CD4-positive, alpha-beta T cell treated with Interleukin-15 for 1 hour (primary cell): ENCODE data around the gene RAB31.
"Not testable (repeated sequence)": the region's sequence is repeated elsewhere in the genome, so short reads cannot be mapped to it uniquely, and the experiment has no call there.

Source experiments
- DNase-seq: peaks from one replicate; pipeline ENCODE4 v3.0.0-alpha.2; 2020

The RAB31 gene

DNA sequence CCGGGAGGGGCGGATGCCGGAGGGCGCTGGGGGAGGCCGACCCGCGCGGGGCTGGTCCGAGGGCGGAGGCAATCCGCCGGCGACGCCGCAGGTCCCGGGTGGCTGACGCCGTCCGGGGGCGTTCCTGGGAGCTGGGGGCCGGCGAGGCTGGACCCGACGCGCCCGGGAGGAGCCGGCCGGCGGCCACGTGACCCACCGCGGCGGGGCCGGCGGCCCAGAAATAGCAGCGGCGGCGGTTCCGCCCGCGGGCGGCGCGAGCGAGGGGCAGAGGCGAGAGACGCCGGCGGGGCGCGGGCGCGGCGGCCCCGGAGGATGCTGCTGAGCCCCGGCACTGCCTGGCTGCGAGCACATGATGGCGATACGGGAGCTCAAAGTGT, at the start of gene RAB31:
Gene RAB31 (plus strand): TSS at position 245 of the 377 bp plus-strand sequence. CDS start 105 bp downstream, at position 350.
- DNase-seq, result peak; percentile 68

DNA sequence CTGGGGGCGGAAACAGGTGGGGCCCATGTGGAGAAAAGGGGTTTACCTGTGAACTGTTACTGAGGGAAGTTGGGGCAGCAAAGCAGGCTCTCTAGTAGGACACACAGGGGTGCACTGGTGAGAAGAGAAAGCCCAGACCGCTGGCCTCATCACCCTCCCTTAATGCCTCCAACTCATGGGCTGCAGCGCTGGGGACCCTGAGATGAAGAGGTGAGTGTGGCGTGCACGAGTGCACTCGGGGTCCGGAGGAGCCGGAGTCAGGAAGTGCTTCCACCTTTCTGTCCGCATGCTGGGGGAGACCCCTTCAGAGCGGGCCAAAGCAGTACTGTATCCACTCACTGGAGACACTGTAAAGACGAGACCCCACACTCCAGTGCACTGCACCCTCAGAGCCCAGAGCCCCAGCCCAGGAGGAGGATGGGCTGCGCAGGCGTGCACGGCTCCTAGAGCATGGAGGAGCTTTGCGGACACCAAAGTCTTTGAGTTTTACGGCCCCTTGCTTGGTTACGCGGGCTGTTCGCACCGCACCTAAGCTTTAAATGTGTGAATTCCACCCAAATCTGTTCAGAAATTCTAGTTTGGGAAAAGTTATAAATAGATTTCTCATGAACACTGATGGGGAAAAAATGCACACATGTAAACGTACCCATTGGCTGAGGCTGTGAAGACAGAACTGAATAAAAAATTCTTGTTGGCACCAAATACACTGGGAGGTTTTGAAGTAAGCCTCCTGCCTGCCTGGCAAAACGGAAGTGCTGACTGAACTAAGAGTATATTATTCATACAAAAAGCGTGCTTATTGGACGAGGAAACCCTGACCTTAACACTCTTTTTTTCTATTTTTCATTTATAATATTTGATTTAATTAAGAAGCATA, 48.4 kb upstream of the RAB31 start:
- DNase-seq, result no peak

- DNase-seq, result no peak
Measured at GRCh38 chr18:9661564-9661963, 46.5 kb upstream of the RAB31 start.

- DNase-seq, result no peak
Measured at GRCh38 chr18:9663377-9663776, 44.7 kb upstream of the RAB31 start.

DNA sequence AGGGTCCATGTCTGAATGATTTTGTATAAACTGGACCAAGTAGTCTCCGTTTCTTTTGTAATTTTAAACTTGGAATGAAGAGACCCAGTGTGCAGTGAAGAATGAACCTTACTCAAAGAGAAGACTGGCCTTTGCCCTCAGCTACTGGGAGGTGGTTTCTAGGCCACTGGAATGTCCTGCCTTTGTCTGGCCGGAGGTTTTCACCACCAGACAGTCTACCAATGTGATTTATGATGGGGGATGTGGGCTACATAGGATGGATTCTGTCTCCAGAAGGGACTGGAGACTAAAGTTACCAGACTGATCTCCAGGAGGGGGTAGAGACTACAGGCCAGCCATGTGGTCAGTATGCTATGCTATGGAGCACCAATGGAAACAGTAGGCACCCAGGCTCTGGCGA, 42.8 kb upstream of the RAB31 start:
- no peak for DNase-seq

GRCh38 chr18:9666548-9666947, 41.6 kb upstream of the RAB31 start:
- DNase-seq, result no peak

DNA sequence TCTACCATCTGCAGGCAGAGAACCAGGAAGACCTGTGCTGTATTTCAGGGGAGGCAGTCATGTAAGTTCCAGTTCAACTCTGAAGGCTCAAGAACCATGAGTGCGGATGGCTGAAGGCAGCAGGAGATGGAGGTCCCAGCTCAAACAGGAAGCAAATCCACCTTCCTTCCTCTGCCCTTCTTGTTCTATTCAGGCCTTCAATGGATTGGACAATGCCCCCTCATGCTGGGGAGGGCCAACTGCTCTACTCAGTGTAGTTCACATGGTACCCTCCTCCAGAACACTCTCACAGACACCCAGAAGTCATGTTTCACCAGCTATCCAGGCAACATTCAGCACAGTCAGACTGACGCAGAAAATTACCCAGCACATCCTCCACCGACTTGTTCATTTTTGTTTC, 39.1 kb upstream of the RAB31 start:
- DNase-seq, result no peak

- no peak for DNase-seq
Measured at GRCh38 chr18:9671214-9671613, 36.9 kb upstream of the RAB31 start.

DNA sequence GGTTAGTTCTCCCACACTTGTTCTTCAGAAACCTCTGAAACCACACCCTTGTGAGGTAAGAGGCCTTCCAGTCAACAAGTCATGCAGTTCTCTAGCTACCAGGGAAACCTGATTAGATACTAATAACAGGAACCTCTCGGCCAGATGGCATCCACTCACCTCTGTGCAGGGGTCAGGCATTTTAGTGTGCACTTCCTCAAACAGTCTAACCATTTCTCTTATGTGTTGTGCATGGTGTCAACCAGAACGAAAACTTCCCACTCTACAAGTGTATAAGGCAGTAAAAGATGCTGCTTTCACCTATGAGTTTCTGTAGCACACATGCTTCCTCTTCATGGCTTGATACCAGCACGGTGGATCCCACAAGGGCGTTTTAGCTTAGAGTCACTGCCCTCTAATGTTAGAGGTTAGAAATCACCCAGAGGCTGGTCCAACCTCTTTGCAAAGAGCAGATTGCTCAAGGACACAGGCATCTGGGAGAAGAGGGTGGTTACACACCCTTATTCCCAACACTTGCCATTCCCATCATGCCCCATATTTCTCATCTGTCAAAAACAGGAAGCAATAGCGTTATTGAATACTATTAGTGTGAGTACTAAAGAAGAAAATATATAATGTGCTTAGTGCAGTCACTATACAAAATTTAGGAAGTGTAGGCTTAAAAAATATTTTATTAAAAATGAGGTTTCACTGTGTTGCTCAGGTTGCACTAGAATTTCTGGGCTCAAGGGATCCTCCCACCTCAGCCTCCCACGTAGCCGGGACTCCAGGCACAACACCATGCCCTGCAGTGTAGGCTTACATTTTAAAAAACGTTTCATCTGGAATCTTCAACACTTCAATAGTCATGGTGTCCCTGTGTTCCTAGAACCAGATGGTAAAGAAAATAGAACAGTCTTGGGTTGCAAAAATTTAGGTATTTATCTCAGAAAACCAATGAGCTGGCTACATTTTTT, 34.5 kb upstream of the RAB31 start:
- DNase-seq, result peak; percentile 85

GRCh38 chr18:9678216-9678615, 29.9 kb upstream of the RAB31 start:
- DNase-seq, result not testable (repeated sequence)

GRCh38 chr18:9679125-9679524, 29.0 kb upstream of the RAB31 start:
- DNase-seq, result no peak

- DNase-seq, result no peak
Measured at GRCh38 chr18:9681217-9681616, 26.9 kb upstream of the RAB31 start.

DNA sequence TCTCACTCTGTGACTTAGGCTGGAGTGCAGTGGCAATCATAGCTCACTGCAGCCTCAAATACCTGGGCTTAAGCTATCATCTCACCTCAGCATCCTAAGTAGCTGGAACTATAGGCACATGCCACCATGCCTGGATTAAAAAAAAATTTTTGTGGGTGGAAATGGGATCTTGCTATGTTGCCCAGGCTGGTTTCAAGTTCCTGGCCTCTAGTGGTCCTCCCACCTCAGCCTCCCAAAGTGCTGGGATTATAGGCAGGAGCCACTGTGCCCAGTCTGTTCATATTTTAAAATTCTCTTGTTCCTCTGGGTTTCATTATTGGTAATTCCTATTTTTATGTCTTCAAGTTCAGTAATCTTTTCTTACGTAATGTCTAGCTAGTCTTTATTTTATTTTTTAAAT, 25.5 kb upstream of the RAB31 start:
- DNase-seq, result no peak

DNA sequence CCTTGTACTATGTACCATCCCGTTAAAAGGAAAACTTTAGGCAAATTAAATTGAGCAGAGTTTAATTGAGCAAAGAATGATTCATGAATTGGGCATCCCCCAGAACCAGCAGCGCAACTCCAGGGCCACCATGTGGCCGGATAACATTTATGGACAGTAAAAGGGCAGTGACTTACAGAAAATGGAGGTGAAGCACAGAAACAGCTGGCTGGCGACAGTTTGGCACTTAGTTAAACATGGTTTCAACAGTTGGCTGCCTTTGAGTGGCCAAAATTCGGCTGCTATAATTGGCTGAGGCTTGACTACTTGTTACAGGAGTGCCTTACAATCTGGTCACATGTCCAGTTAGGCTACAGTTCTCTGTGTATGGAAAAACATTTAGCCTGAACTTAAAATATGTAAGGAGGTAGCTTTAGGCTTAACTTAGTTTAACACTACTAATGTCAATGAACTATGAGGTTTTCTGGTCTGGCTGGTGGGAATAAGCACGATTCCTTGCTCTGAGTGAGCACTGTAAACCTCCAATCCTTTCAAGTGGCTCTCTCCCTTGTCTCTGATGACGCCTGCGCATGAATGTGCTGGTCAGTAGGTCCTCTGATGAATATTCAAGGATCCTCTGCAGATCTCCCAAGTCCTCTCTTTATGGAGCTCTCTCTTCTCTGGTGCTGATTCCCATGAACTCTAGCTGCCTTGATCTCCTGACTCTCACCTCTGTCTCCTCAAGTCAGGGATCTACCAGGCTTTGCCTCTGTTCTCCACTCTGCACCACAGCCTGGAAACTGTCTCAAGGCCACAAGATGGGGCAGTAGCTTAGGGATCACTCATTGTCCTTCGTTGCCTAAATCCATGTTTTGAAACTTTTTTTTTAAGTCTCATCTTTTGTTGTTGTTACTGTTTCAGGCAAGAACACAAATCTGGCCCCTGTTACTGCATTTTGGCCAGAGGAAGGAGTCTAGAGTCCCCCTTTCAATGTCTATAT, 24.4 kb upstream of the RAB31 start:
- no peak for DNase-seq

- DNase-seq, result no peak
Measured at GRCh38 chr18:9684881-9685614, 23.1 kb upstream of the RAB31 start.

DNA sequence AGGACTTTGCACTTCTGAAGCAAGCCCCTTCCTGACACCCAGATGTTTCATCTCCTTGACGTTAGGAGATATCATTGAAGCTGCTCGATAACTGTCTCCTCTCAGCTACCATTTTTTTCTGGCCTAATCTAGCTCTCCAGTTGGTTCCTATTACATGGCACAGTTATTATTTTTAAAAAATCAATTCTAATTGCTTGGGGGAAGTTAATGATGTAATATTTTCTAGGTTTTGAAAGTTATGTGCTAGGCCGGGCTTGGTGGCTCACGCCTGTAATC, 22.5 kb upstream of the RAB31 start:
- DNase-seq, result no peak

DNA sequence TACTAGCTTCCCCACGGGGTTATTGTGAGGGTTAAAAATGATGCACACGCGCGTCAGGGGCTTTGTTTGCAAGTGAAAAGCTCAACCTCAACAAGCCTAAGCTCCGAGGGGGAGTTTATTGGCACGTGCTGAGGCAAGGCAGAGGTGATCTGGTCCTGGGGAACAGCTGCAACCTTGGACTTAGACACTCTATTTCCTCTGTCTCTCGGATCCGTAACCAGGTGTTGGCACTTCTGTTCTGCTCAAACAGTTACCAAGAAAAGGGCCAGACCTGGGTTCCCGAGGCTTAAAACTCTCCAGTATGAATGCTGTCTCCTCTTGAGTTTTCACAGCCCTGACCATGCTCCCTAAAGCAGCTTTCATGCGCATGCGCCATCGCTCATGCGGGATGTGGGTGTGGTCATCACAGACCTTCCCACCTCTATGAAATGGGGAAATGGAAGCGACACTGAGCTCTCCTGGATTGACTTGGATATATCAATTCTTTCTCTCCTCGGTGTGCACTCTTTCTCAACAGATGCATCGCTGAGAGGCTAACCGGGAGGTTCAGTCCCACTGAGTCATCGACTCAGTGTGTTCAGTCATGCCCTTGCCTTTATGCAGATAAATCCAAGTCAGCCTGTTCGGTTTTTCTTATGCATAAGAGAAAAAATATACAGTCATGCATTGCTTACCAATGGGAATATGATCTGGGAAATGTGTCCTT, 19.9 kb upstream of the RAB31 start:
- DNase-seq, result no peak

GRCh38 chr18:9689253-9689652, 18.8 kb upstream of the RAB31 start:
- DNase-seq, result no peak

- DNase-seq, result no peak
Measured at GRCh38 chr18:9690418-9691188, 17.5 kb upstream of the RAB31 start.

- DNase-seq, result no peak
Measured at GRCh38 chr18:9691235-9691634, 16.9 kb upstream of the RAB31 start.

DNA sequence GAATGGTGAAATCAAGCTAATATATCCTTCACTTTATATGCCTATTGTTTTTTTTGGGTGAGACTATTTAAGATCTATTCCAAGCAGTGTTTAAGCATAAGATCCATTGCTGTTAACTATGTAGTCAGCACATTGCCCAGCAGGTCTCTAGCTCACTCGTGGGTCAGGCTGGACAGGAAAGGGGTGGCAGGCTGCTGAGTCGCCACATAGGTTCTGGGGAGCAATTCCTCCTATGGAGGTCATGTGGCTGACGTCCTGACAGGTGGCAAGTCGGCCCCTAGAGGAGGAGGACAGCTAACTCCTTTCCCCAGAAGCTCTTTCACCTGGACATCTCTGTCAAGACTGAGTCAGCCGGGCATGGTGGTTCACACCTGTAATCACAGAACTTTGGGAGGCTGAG, 13.9 kb upstream of the RAB31 start:
- DNase-seq, result no peak
